H9 (cell line): ENCODE results near the gene CELA3B. TPM values are rescaled to one million over a fixed set of nuclear protein-coding genes. Genes with fewer than 3 reads are reported as not detected.

ENCODE experiments used
- DNase-seq: peaks from one replicate; pipeline ENCODE4 v3.0.0-alpha.2; 2017
- H2AFZ ChIP-seq: one replicate; pipeline ENCODE4 v1.6.1; 2013; ENCODE audit warnings: mild to moderate bottlenecking, low read length, control low read depth, moderate library complexity
- H2AK5ac ChIP-seq: 2 replicates; pipeline ENCODE4 v1.6.1; 2013; ENCODE audit warnings: low read length, control low read depth, mixed read lengths; ENCODE audit not compliant: insufficient read length
- H2BK120ac ChIP-seq: one replicate; pipeline ENCODE4 v1.6.1; 2013; ENCODE audit warnings: low read depth, mild to moderate bottlenecking, low read length, control low read depth, inconsistent platforms; ENCODE audit not compliant: poor library complexity, severe bottlenecking
- H2BK12ac ChIP-seq: 2 replicates; pipeline ENCODE4 v1.6.1; 2013; ENCODE audit warnings: low read length, control low read depth, mixed read lengths, low read depth; ENCODE audit not compliant: insufficient read length
- H2BK15ac ChIP-seq: 2 replicates; pipeline ENCODE4 v1.6.1; 2013; ENCODE audit warnings: low read depth, low read length, control low read depth
- H2BK20ac ChIP-seq: one replicate; pipeline ENCODE4 v1.6.1; 2013; ENCODE audit warnings: low read depth, mild to moderate bottlenecking, low read length, control low read depth, inconsistent platforms; ENCODE audit not compliant: poor library complexity, severe bottlenecking
- H2BK5ac ChIP-seq: 2 replicates; pipeline ENCODE4 v1.6.1; 2013; ENCODE audit warnings: low read length, control low read depth, mixed read lengths; ENCODE audit not compliant: insufficient read length
- H3K14ac ChIP-seq: 2 replicates; pipeline ENCODE4 v1.6.1; 2013; ENCODE audit warnings: low read length, control low read depth; ENCODE audit not compliant: insufficient read depth
- H3K18ac ChIP-seq: 2 replicates; pipeline ENCODE4 v1.6.1; 2013; ENCODE audit warnings: low read depth, mild to moderate bottlenecking, mixed read lengths, low read length, control low read depth; ENCODE audit not compliant: insufficient read length
- H3K23ac ChIP-seq: 2 replicates; pipeline ENCODE4 v1.6.1; 2013; ENCODE audit warnings: low read length, control low read depth, mixed read lengths, low read depth; ENCODE audit not compliant: insufficient read length
- H3K23me2 ChIP-seq: 2 replicates; pipeline ENCODE4 v1.6.1; 2013; ENCODE audit warnings: low read depth, mild to moderate bottlenecking, mixed read lengths, low read length, control low read depth; ENCODE audit not compliant: insufficient read length, poor library complexity, severe bottlenecking
- H3K27ac ChIP-seq: 2 replicates; pipeline ENCODE4 v1.5.1; 2013; ENCODE audit warnings: low read length, control low read depth, mixed read lengths, low read depth; ENCODE audit not compliant: insufficient read length
- H3K27me3 ChIP-seq: 2 replicates; pipeline ENCODE4 v1.6.1; 2013; ENCODE audit warnings: low read length, control low read depth, inconsistent platforms; ENCODE audit not compliant: insufficient read depth
- H3K4ac ChIP-seq: 2 replicates; pipeline ENCODE4 v1.6.1; 2013; ENCODE audit warnings: low read depth, mild to moderate bottlenecking, control low read depth, inconsistent platforms, low read length, moderate library complexity
- H3K4me1 ChIP-seq: 2 replicates; pipeline ENCODE4 v1.6.1; 2013; ENCODE audit warnings: low read length, control low read depth, inconsistent platforms; ENCODE audit not compliant: insufficient read depth
- H3K4me2 ChIP-seq: 2 replicates; pipeline ENCODE4 v1.6.1; 2013; ENCODE audit warnings: low read length, control low read depth, mixed read lengths; ENCODE audit not compliant: insufficient read length, insufficient read depth
- H3K56ac ChIP-seq: 2 replicates; pipeline ENCODE4 v1.6.1; 2013; ENCODE audit warnings: low read depth, mild to moderate bottlenecking, mixed read lengths, low read length, control low read depth; ENCODE audit not compliant: insufficient read length
- H3K79me1 ChIP-seq: 2 replicates; pipeline ENCODE4 v1.6.1; 2013; ENCODE audit warnings: low read depth, mild to moderate bottlenecking, moderate library complexity, low read length, control low read depth, inconsistent platforms; ENCODE audit not compliant: insufficient read depth, poor library complexity, severe bottlenecking
- H3K79me2 ChIP-seq: 2 replicates; pipeline ENCODE4 v1.6.1; 2013; ENCODE audit warnings: low read length, control low read depth, inconsistent platforms; ENCODE audit not compliant: insufficient read depth
- H3K9ac ChIP-seq: 2 replicates; pipeline ENCODE4 v1.6.1; 2013; ENCODE audit warnings: low read length, control low read depth, mixed read lengths; ENCODE audit not compliant: insufficient read length; ENCODE audit errors: extremely low read depth
- H3K9me3 ChIP-seq: one replicate; pipeline ENCODE4 v1.6.1; 2013; ENCODE audit warnings: low read depth, low read length, inconsistent platforms; ENCODE audit not compliant: control insufficient read depth
- H3T11ph ChIP-seq: one replicate; pipeline ENCODE4 v1.6.1; 2013; ENCODE audit warnings: mild to moderate bottlenecking, low read length, control low read depth, inconsistent platforms
- H4K20me1 ChIP-seq: one replicate; pipeline ENCODE4 v1.6.1; 2013; ENCODE audit not compliant: control insufficient read depth, insufficient read length, insufficient read depth
- H4K5ac ChIP-seq: 2 replicates; pipeline ENCODE4 v1.6.1; 2013; ENCODE audit warnings: low read depth, mild to moderate bottlenecking, mixed read lengths, low read length, control low read depth; ENCODE audit not compliant: insufficient read length
- H4K8ac ChIP-seq: replicated peaks from 2 replicates; pipeline ENCODE4 v1.6.1; 2013; ENCODE audit warnings: low read length, control low read depth, mixed read lengths, low read depth; ENCODE audit not compliant: insufficient read length
- H4K91ac ChIP-seq: 2 replicates; pipeline ENCODE4 v1.6.1; 2013; ENCODE audit warnings: low read depth, mild to moderate bottlenecking, moderate library complexity, mixed read lengths, low read length, control low read depth; ENCODE audit not compliant: insufficient read length
- H3K27ac Mint-ChIP-seq, 3 experiments: 2 replicates in 2 of 3; 3 replicates in 1 of 3; pipeline ENCODE4 v1.8.0; 2020 to 2021; ENCODE audit warnings: mixed read lengths in 3 of 3, mild to moderate bottlenecking in 1 of 3, moderate library complexity in 1 of 3
- H3K27me3 Mint-ChIP-seq: 2 replicates; pipeline ENCODE4 v1.8.0; 2021; ENCODE audit warnings: low read depth, mild to moderate bottlenecking, moderate library complexity, mixed read lengths
- H3K36me3 Mint-ChIP-seq, 3 experiments: 2 replicates in 2 of 3; 3 replicates in 1 of 3; pipeline ENCODE4 v1.8.0; 2020 to 2021; ENCODE audit warnings: low read depth in 3 of 3, mixed read lengths in 3 of 3; ENCODE audit not compliant: insufficient read depth in 1 of 3
- H3K4me1 Mint-ChIP-seq, 2 experiments: 2 replicates each; pipeline ENCODE4 v1.8.0; 2020; ENCODE audit warnings: mixed read lengths in 2 of 2
- H3K4me3 Mint-ChIP-seq, 2 experiments: 2 replicates in 1 of 2; 3 replicates in 1 of 2; pipeline ENCODE4 v1.8.0; 2020 to 2021; ENCODE audit warnings: mild to moderate bottlenecking in 2 of 2, mixed read lengths in 2 of 2, moderate library complexity in 1 of 2
- H3K9me3 Mint-ChIP-seq, 2 experiments: 2 replicates in 1 of 2; 3 replicates in 1 of 2; pipeline ENCODE4 v1.8.0; 2020; ENCODE audit warnings: mild to moderate bottlenecking in 2 of 2, mixed read lengths in 2 of 2, moderate library complexity in 1 of 2
- CTCF ChIP-seq: fragments of 200-600 bp; sonication (generic); conservative IDR thresholded peaks from 3 replicates; pipeline ENCODE4 v1.8.0; 2021; ENCODE audit warnings: antibody characterized with exemption, mild to moderate bottlenecking
- WGBS: extraction: QIAGEN DNeasy Blood & Tissue Kit; methylation state at CpG from one replicate; pipeline ENCODE4 v1.1.7; 2013; ENCODE audit warnings: missing lambda C conversion rate, low lambda C conversion rate, mixed read lengths; ENCODE audit not compliant: insufficient read length; ENCODE audit errors: extremely low coverage; 5-methylcytosine and 5-hydroxymethylcytosine counted together
- total RNA-seq: library from RNA; stranded (reverse); gene quantifications from 2 replicates; pipeline ENCODE4 v1.2.1, GENCODE V29; 2021

CELA3B gene
- total RNA-seq, 1 experiment from 2014 or later, result not detected

DNA sequence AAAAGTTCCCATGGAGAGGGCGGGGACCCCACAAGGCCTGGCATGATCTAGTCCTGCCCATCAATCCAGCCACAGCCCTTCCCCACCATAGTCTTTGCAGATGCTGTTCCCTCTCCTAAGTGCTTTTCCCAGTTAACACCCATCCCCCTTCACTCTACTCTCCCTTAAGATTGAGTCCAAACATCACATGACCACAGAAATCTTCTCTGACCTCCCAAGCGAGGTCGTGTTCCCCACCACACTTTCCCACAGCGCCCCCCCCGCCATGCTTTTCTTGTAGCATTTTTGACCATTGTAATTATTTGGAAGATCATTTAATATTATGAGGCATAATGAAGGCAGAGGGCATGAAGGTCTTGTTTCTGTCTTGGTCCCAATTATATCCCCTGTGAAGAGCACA is 35.5 kb upstream of the CELA3B start:
- Histone ChIP-seq H3K27ac (no peak overlapping the region), H2BK12ac (no peak overlapping the region)
- peaks cover 44 to 50% of the 10 kb centered on the region in 2 experiments for H3K4me1 Mint-ChIP-seq

More for the DNA sequence above, 35.5 kb upstream of the CELA3B start:
- H3K14ac ChIP-seq, result no peak overlapping the region
- H4K20me1 ChIP-seq, result no peaks in the 10 kb centered on the region
- H4K91ac ChIP-seq, result no peak overlapping the region
- H3K79me2 ChIP-seq, result peaks cover 2% of the 10 kb centered on the region; the same call in 1 of the 2 replicates
- H2AK5ac ChIP-seq, result no peak overlapping the region
- H3K9me3 ChIP-seq, result no peaks in the 10 kb centered on the region
- peaks cover 9% of the 10 kb centered on the region for H3K23me2 ChIP-seq
- no peaks in the 10 kb centered on the region for H3K27me3 ChIP-seq
- peaks cover 2% of the 10 kb centered on the region; the same call in 1 of the 2 replicates for H3K27me3 Mint-ChIP-seq
- H4K5ac ChIP-seq, result no peak overlapping the region
- no peak overlapping the region for H2BK5ac ChIP-seq
- no peak overlapping the region for H3K23ac ChIP-seq
- H2BK120ac ChIP-seq, result no peak overlapping the region
- H3K9ac ChIP-seq, result no peak overlapping the region
- no peak for DNase-seq
- no peak overlapping the region for H3K4me2 ChIP-seq
- H3K56ac ChIP-seq, result no peak overlapping the region
- no peak overlapping the region for H3K18ac ChIP-seq
- no peak overlapping the region for H3T11ph ChIP-seq
- peaks cover 3% of the 10 kb centered on the region; the same call in 1 of the 2 replicates for H3K4me1 ChIP-seq
- H2BK20ac ChIP-seq, result no peak overlapping the region
- no peak overlapping the region for H2AFZ ChIP-seq
- H4K8ac ChIP-seq, result no peak overlapping the region
- TF ChIP-seq CTCF, result no peak
- H3K27ac Mint-ChIP-seq, result peak overlapping the region in 1 of 3 experiments; percentile 62; a peak in 1 of 7 replicates
- H3K79me1 ChIP-seq, result no peaks in the 10 kb centered on the region
- H3K9me3 Mint-ChIP-seq, result no peaks in the 10 kb centered on the region; a peak in 1 of 5 replicates
- H3K4me3 Mint-ChIP-seq, result no peak overlapping the region
- no peak overlapping the region for H2BK15ac ChIP-seq
- H3K4ac ChIP-seq, result no peak overlapping the region
- WGBS, result no CpG with 5 or more reads among the region's 5 CpGs
- no peaks in the 10 kb centered on the region for H3K36me3 Mint-ChIP-seq
